HepG2 (cell line): Measurements from ENCODE around the gene BTBD6. TPM values are rescaled to one million over a fixed set of nuclear protein-coding genes. Genes with fewer than 3 reads are reported as not detected.

Source experiments
- ATAC-seq: fragments of 200-7000 bp; cut with Tn5 transposase; 3 replicates; pipeline ENCODE4 v1.9.1; 2020; ENCODE audit warnings: mild to moderate bottlenecking, moderate library complexity
- BruUV-seq: library from RNA; stranded (reverse); fragments of 400-500 nt; replicated peaks from 2 replicates; lab custom pipeline; 2021; lab: Mats Ljungman, UMichigan
- CTCF ChIA-PET: fragments of 300-600 bp; formaldehyde crosslinking; extraction: SDS; loops from one replicate; lab custom pipeline; 2021; ENCODE audit warnings: low total read pairs, inconsistent platforms, low intra/inter-chr PET ratio; lab: Yijun Ruan, JAX
- POLR2A ChIA-PET: fragments of 350-600 bp; sonication (Branson Sonifier 250); formaldehyde crosslinking; loops from one replicate; lab custom pipeline; 2020; ENCODE audit warnings: antibody characterized with exemption, inconsistent platforms; lab: Yijun Ruan, JAX
- DNase-seq: peaks from one replicate; pipeline ENCODE4 v3.0.0-alpha.2; 2015; ENCODE audit warnings: low spot score
- FAIRE-seq: peaks from 3 replicates; lab custom pipeline; 2011; peaks lifted over from hg19 to GRCh38; lab: Jason Lieb, UNC
- H2AFZ ChIP-seq: one replicate; pipeline ENCODE4 v1.6.1; 2011; ENCODE audit warnings: low read length, inconsistent platforms
- H3K27ac ChIP-seq: fragments of 300-600 bp; 3 replicates; pipeline ENCODE4 v1.8.0; 2011; ENCODE audit warnings: mixed run types, mild to moderate bottlenecking, mixed read lengths, low read length, inconsistent platforms; ENCODE audit not compliant: insufficient read depth; ENCODE audit errors: extremely low read length
- H3K27me3 ChIP-seq, 2 experiments: fragments of 200-600 bp in 1 of 2; 2 replicates in 1 of 2; 3 replicates in 1 of 2; pipeline versions ENCODE4 v1.6.0 to v1.8.0; 2011; ENCODE audit warnings: low read length in 2 of 2, mild to moderate bottlenecking in 2 of 2, moderate library complexity in 2 of 2, inconsistent platforms in 1 of 2; ENCODE audit not compliant: insufficient read depth in 2 of 2, control insufficient read depth in 1 of 2
- H3K36me3 ChIP-seq, 2 experiments: fragments of 200-600 bp in 1 of 2; replicated peaks in 1 of 2; 2 replicates in 1 of 2; 3 replicates in 1 of 2; pipeline versions ENCODE4 v1.5.1 to v1.8.0; 2011; ENCODE audit warnings: low read length in 2 of 2, inconsistent platforms in 1 of 2; ENCODE audit not compliant: insufficient read depth in 2 of 2, control insufficient read depth in 1 of 2
- H3K4me1 ChIP-seq: 2 replicates; pipeline ENCODE4 v1.5.1; 2012; ENCODE audit warnings: low read length, inconsistent platforms; ENCODE audit not compliant: insufficient read depth
- H3K4me2 ChIP-seq: 2 replicates; pipeline ENCODE4 v1.6.0; 2011; ENCODE audit warnings: low read depth, low read length, inconsistent platforms
- H3K4me3 ChIP-seq, 3 experiments: fragments of 200-600 bp in 1 of 3; sonication (generic), shearing (Covaris generic) in 1 of 3; replicated peaks in 1 of 3; 2 replicates each; pipeline ENCODE4 v1.5.1; 2011 to 2016; ENCODE audit warnings: low read length in 3 of 3, inconsistent platforms in 2 of 3, low read depth in 2 of 3, mild to moderate bottlenecking in 2 of 3, control low read depth in 1 of 3, mixed read lengths in 1 of 3; ENCODE audit not compliant: insufficient read depth in 1 of 3
- H3K79me2 ChIP-seq: one replicate; pipeline ENCODE4 v1.6.1; 2011; ENCODE audit warnings: low read length, inconsistent platforms; ENCODE audit not compliant: insufficient read depth
- H3K9ac ChIP-seq: 2 replicates; pipeline ENCODE4 v1.6.0; 2011; ENCODE audit warnings: mild to moderate bottlenecking, low read depth, low read length, inconsistent platforms; ENCODE audit not compliant: insufficient read depth
- H3K9me3 ChIP-seq: 2 replicates; pipeline ENCODE4 v1.5.1; 2012; ENCODE audit warnings: mild to moderate bottlenecking, low read length
- H4K20me1 ChIP-seq: 2 replicates; pipeline ENCODE4 v1.6.0; 2011; ENCODE audit warnings: inconsistent platforms, mild to moderate bottlenecking, low read length, moderate library complexity; ENCODE audit not compliant: insufficient read depth
- ATF6 ChIP-seq: sonication (generic); formaldehyde crosslinking; conservative IDR thresholded peaks from 2 replicates; pipeline ENCODE4 v1.4.0; 2020; ENCODE audit warnings: missing genetic modification reagents
- CCDC6 ChIP-seq: sonication (generic); formaldehyde crosslinking; IDR thresholded peaks from 2 replicates; pipeline ENCODE4 v1.8.1; 2022; ENCODE audit warnings: mild to moderate bottlenecking, missing genetic modification reagents, moderate library complexity
- KMT2A ChIP-seq: sonication (generic); formaldehyde crosslinking; IDR thresholded peaks from 2 replicates; pipeline ENCODE4 v1.4.0; 2020; ENCODE audit warnings: missing genetic modification reagents
- PHF20 ChIP-seq: sonication (generic); formaldehyde crosslinking; IDR thresholded peaks from 2 replicates; pipeline ENCODE4 v1.5.0; 2020; ENCODE audit warnings: mild to moderate bottlenecking, missing genetic modification reagents
- PLRG1 ChIP-seq: fragments of 450-650 bp; conservative IDR thresholded peaks from 2 replicates; pipeline ENCODE4 v1.6.1; 2016
- RARA ChIP-seq: IDR thresholded peaks from 2 replicates; pipeline ENCODE4 v1.6.1; 2016; ENCODE audit warnings: missing genetic modification reagents, missing compliant biosample characterization
- REPIN1 ChIP-seq: sonication (generic); formaldehyde crosslinking; IDR thresholded peaks from 2 replicates; pipeline ENCODE4 v1.8.0; 2022; ENCODE audit warnings: missing genetic modification reagents, low read depth, mild to moderate bottlenecking, borderline replicate concordance
- SAFB2 ChIP-seq: sonication (generic); formaldehyde crosslinking; IDR thresholded peaks from 2 replicates; pipeline ENCODE4 v1.5.1; 2020; ENCODE audit warnings: missing genetic modification reagents, low read depth, mild to moderate bottlenecking, borderline replicate concordance
- TEAD3 ChIP-seq: optimal IDR thresholded peaks from 2 replicates; pipeline ENCODE3; 2016; ENCODE audit warnings: borderline replicate concordance
- TMF1 ChIP-seq: sonication (generic); formaldehyde crosslinking; IDR thresholded peaks from 2 replicates; pipeline ENCODE4 v1.8.1; 2022; ENCODE audit warnings: low read depth, missing genetic modification reagents
- USF2 ChIP-seq, 2 experiments: sonication (generic) in 1 of 2; formaldehyde crosslinking in 1 of 2; IDR thresholded peaks; 2 replicates each; pipeline versions ENCODE4 v1.5.1 to v1.6.1; 2011 to 2020; ENCODE audit warnings: borderline replicate concordance in 1 of 2, low read depth in 1 of 2, low read length in 1 of 2, mild to moderate bottlenecking in 1 of 2, missing genetic modification reagents in 1 of 2, moderate library complexity in 1 of 2
- ZNF557 ChIP-seq: sonication (generic); formaldehyde crosslinking; IDR thresholded peaks from 2 replicates; pipeline ENCODE4 v1.4.0; 2020; ENCODE audit warnings: missing genetic modification reagents
- ZNF580 ChIP-seq: IDR thresholded peaks from 2 replicates; pipeline ENCODE4 v1.6.1; 2016; ENCODE audit warnings: low read depth, borderline replicate concordance
- ZNF614 ChIP-seq: IDR thresholded peaks from 2 replicates; pipeline ENCODE4 v1.6.1; 2018; ENCODE audit warnings: missing biosample characterization, missing genetic modification reagents, inconsistent platforms, borderline replicate concordance
- ZNF7 ChIP-seq: IDR thresholded peaks from 2 replicates; pipeline ENCODE4 v1.6.1; 2016; ENCODE audit warnings: missing biosample characterization, missing genetic modification reagents
- WGBS: methylation state at CpG from one replicate; pipeline ENCODE4 v1.1.6; 2017; ENCODE audit warnings: low lambda C conversion rate; 5-methylcytosine and 5-hydroxymethylcytosine counted together
- in situ Hi-C: cut with HindIII; loops from 2 replicates; pipeline ENCODE4 v1.10.0; 2017; ENCODE audit warnings: low pct_unique_long_range_greater_than_20kb; ENCODE audit not compliant: extremely low pct_ligation_motif_present
- intact Hi-C: fragments of 100-400 bp; cut with micrococcal nuclease; formaldehyde crosslinking; loops from one replicate; pipeline ENCODE4 v1.10.0; 2022; ENCODE audit not compliant: unreplicated experiment
- polyA plus RNA-seq, 8 experiments: library from polyadenylated mRNA; depleted of rRNA in 3 of 8; stranded (reverse) in 7 of 8; unstranded in 1 of 8; fragments of >200 nt; fragmentation: Illumina TruSeq in 4 of 8; extraction: Trizol in 4 of 8; gene quantifications; 2 replicates each; pipeline versions ENCODE4 v1.2.1 to v1.2.3, GENCODE V29; 2011 to 2016; ENCODE audit warnings: low read depth in 4 of 8, missing spikeins in 1 of 8, mixed read lengths in 1 of 8; ENCODE audit not compliant: insufficient read depth in 1 of 8
- total RNA-seq, 5 experiments: library from RNA; depleted of rRNA; stranded (reverse); fragments of >200 nt; fragmentation: Illumina TruSeq; extraction: Trizol; gene quantifications; 2 replicates each; pipeline ENCODE4 v1.2.3, GENCODE V29; 2016; ENCODE audit warnings: low read depth in 1 of 5

BTBD6 gene
- total and polyA plus RNA-seq, 2 of the 13 experiments (the other 11 are each of a cell fraction or from before 2014, with no cell fraction given), result not detected

GRCh38 chr14:105212541-105213300 is 35.6 kb upstream of the BTBD6 start:
- ATAC-seq, result no peak
- no peaks in the 10 kb centered on the region; a peak in 1 of 5 replicates for H3K27me3 ChIP-seq
- no peaks in the 10 kb centered on the region for H4K20me1 ChIP-seq
- no peak overlapping the region for H3K9ac ChIP-seq
- no peak overlapping the region for H3K4me3 ChIP-seq
- in situ Hi-C loops (no loop called here), intact Hi-C loops (no loop called here)
- ChIA-PET POLR2A (interaction anchor here (0.7 kb wide), 1 partner anchor 88 kb away, joined by 3 read pairs; the partner anchor contains the start of gene BRF1), CTCF (no interaction called here)
- BruUV-seq, result no TSS peak
- TF ChIP-seq PLRG1, result no peak
- no peak for TF ChIP-seq ZNF7
- no peak for TF ChIP-seq TMF1 (CRISPR knock-in tag)
- TF ChIP-seq ZNF614 (CRISPR knock-in tag), result no peak
- TF ChIP-seq SAFB2 (CRISPR knock-in tag), result no peak
- no peak for TF ChIP-seq ATF6 (CRISPR knock-in tag)
- no peak for TF ChIP-seq KMT2A (CRISPR knock-in tag)
- TF ChIP-seq PHF20 (CRISPR knock-in tag), result no peak
- TF ChIP-seq USF2 (IDR thresholded peaks at IDR 0.05; ENCODE audit: low read depth, low read length), result no peak
- no peak for TF ChIP-seq USF2 (CRISPR knock-in tag; IDR thresholded peaks at IDR 0.05; ENCODE audit: borderline replicate concordance)
- TF ChIP-seq CCDC6, result no peak
- TF ChIP-seq REPIN1 (CRISPR knock-in tag), result no peak
- TF ChIP-seq ZNF580 (CRISPR knock-in tag), result no peak
- no peak for TF ChIP-seq TEAD3 (CRISPR knock-in tag)
- no peak for TF ChIP-seq ZNF557 (CRISPR knock-in tag)
- TF ChIP-seq RARA (CRISPR knock-in tag), result no peak
- H3K27ac ChIP-seq, result no peak overlapping the region
- no peak for DNase-seq
- 100% methylated on average over 8 of the region's 18 CpGs for WGBS
- no peaks in the 10 kb centered on the region for H3K4me1 ChIP-seq
- no peaks in the 10 kb centered on the region for H3K9me3 ChIP-seq
- no peak for FAIRE-seq
- no peak overlapping the region for H2AFZ ChIP-seq
- peaks cover 8 to 13% of the 10 kb centered on the region in 2 experiments; a peak in 4 of 5 replicates for H3K36me3 ChIP-seq
- no peaks in the 10 kb centered on the region for H3K79me2 ChIP-seq
- no peak overlapping the region for H3K4me2 ChIP-seq
